Stimulated activated CD4-positive, alpha-beta T cell treated with anti-CD3 and anti-CD28 coated beads, TNF-alpha, amount 100 ng/mL, for 1 hour (primary cell): ENCODE results near the gene CHMP3.
"Not testable (repeated sequence)": the region's sequence is repeated elsewhere in the genome, so short reads cannot be mapped to it uniquely, and the experiment has no call there.

Experiments used
- DNase-seq, 3 donors: peaks; one replicate each; pipeline ENCODE4 v3.0.0-alpha.2; 2020; ENCODE audit warnings: low read depth in 3 of 3, low spot score in 1 of 3

Gene CHMP3

DNA sequence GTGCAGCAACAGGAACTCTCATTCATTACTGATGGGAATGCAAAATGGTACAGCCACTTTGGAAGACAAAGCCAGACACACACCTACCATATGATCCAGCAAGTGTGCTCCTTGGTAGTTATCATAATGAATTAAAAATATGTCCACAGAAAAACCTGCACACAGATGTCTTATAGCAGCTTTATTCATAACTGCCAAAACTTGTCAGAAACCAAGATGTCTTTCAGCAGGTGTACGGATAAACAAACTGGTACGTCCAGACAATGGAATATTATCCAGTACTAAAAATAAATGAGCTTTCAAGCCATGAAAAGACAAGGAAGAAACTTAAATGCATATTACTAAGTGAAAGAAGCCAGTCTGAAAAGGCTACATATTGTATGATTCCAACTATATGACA lies 50.4 kb downstream of the CHMP3 start:
- DNase-seq = no peak

DNA sequence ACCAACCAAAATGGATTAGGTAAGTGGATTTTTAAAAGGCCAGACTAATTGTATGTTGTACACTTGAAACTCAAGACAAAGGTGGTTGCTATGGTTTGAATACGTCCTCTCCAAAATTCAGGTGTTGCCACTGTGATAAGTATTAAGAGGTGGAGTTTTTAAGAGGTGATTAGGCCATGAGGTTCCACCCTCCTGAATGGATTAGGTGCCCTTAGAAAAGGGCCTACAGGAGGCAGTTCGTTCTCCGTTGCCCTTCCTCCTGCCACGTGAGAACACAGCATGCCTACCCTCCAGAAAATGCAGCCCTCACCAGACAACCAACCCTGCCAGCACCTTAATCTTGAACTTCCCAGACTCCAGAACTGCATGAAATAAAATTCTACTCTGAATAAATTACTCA lies 51.2 kb downstream of the CHMP3 start:
- no peak for DNase-seq

DNA sequence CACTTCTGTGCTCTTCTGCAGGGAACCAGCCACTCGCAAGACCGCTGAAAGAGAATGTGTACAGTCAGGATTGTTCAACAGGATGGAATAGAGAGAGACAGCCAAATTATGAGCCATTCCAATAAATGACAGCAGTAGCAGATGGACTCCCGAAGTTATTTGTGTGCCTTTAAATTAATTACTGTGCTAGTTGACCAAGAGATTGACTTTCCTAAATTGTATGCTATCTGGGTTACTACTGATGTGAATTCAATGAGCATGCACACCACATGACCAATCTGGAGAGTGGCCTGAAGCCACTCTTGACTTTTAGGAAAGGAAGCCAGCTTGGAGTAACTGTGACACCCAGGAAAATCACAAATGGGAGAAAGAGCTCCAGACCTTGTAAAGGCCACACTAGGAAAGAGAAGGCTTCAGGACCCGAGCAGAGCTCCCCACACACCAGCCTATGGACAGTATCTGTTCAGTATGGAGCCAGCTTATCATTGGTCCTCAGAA lies 52.8 kb downstream of the CHMP3 start:
- no peak for DNase-seq

DNA sequence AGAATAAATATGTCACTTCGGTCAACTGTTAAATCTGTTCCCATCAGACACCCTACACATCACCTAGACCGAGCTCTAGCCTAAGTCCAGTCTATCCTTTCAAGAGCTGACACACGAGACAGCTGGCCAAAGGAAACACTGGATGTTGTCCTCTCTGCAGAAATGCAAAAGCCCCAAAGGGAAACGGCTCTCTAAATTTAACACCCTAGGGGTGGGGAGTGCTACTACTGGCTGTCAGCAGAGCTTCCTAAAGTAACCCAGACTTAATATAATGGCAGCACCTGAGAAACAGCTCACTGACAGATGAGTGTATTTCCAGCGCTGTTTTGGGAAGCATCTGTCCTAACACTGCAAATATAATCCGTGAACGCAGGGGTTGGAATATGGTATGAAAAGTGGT lies 55.6 kb downstream of the CHMP3 start:
- DNase-seq = no peak

DNA sequence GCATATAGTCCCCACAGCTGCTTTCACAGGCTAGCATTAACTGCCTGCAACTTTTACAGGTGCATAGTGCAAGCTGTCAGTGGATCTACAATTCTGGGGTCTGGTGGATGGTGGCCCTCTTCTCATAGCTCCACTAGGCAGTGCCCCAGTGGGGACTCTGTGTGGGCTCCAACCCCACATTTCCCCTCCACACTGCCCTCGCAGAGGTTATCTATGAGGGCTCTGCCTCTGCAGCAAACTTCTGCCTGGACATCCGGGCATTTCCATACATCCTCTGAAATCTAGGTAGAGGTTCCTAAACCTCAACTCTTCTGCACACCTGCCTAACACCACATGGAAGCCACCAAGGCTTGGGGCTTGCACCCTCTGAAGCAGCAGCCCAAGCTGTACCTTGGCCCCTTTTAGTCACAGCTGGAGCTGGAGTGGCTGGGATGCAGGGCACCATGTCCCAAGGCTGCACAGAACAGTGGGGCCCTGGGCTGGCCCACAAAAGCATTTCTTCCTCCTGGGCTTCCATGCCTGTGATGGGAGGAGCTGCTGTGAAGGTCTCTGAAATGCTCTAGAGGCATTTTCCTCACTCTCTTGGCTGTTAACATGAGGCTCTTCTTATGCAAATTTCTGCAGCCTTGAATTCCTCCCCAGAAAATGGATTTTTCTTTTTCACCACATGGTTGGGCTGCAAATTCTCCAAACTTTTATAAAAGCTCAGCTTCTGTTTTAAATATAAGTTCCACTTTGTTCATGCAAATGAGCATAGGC lies 62.7 kb downstream of the CHMP3 start:
- no peak for DNase-seq

DNA sequence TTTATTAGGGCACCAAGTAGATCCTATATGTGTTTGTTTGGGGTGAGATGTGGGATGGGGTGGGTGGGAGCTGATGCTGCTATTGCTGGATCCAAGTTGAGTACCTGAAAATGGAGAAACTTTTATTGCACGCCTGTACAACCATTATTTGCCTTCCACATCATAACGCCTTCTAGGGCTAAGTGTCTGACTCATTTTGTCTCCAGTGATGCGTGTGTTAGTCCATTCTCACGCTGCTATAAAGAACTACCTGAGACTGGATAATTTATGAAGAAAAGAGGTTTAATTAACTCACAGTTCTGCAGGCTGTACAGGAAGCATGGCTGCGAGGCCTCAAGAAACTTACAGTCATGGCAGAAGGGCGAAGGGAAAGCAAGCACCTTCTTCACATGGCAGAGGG lies 63.9 kb downstream of the CHMP3 start:
- no peak for DNase-seq

DNA sequence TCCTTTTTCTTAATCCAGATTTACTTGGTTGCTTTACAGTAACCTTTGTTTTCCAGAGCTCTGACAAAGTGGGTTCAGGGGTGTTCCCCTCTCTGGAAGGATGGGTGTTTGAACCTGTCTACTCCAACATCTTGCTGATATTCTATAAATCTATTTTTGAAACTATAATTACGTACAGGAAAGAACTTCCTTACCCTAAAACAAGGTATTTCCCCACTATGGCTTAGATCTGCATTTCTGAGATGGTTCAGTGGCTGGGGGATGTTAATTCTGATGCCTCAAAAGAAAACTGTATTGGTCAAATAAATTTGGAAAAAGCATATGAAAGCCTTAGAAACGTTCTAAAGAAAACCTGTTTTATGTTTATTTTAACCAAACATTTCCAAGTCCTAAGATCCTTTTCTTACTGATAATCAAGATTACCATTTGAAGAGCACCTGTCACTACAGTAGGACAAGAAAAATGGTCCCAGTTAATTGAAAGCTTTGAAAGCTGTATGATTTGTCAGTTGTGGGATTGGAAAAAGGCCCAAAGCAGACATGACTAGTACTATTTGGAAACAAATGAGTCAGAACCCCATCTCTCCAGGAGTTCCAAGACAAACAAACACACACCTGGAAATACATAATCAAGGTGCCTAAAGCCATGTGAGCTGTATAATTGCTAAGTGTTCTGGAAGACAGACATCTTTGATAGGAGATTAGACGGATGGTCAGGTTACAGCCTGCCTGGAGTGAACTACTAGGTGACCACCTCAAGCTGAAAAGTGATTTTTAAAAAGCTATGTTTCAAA lies 64.6 kb downstream of the CHMP3 start:
- no peak for DNase-seq

DNA sequence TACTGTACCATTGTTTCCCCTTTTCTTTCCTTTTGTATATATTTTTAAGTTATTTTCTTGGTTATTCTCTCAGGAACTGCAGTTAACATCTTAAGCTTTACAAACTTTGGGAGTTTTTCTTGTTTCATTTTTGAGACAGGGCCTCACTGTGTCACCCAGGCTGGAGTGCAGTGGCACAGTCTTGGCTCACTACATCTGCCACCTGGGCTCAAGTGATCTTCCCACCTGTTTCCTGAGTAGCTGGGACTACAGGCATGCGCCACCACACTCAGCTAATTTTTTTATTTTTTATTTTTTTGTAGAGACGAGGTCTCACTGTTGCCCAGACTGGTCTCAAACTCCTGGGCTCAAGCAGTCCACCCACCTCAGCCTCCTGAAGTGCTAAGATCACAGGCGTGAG lies 66.9 kb downstream of the CHMP3 start:
- not testable (repeated sequence) for DNase-seq

DNA sequence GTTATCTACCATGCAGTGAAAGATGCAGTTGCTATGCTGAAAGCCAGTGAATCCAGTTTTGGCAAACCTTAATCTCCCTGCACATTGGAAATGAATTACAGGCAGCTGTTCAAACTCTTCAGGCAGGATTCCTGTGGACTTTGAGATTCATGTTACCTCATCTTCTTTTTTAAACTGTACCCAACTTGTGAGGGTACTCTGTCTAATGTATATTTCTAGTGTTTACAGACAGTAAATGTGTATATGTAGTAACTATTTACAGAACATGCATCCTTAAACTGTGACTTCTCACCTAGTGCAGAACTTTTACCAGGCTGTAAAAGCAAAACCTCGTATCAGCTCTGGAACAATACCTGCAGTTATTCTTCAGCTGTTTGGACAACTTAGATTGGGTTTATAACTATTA lies 71.2 kb downstream of the CHMP3 start:
- no peak for DNase-seq

DNA sequence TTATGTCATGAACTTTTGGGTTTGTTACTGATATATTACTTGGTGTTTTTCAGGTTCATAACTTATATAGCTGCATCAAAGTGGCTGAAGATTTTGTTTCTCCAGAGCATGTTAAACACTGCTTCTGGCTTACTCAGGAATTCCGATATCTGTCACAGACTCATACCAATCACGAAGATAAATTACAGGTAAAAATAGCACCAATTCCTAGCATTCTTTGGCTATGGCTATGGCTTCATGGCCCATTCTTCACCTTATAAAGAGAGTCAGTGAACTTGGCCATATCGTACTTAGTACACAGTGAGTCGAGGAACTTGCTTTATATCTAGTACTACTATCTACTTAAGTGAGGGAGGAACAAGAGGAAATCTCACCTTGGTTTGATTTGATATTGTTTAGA lies 72.2 kb downstream of the CHMP3 start:
- no peak for DNase-seq

DNA sequence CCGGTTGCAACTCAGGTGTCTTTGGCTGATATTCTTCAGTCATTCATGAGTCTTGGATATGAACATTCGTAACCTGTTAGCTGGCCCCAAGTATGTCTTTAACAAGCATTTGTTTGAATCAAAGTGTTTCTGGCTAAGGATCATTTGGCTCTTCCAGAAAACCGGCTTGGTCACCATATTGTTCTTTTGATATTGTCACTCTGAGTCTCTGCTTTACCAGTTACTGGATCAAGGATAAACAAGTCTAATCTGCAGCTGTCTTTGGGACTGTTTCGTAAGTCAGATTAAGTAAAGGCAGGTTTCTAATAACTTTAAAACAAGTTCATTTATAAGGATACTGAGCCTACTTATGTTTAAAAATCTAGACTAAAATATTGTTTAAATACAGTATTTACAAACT lies 73.0 kb downstream of the CHMP3 start:
- DNase-seq = no peak

DNA sequence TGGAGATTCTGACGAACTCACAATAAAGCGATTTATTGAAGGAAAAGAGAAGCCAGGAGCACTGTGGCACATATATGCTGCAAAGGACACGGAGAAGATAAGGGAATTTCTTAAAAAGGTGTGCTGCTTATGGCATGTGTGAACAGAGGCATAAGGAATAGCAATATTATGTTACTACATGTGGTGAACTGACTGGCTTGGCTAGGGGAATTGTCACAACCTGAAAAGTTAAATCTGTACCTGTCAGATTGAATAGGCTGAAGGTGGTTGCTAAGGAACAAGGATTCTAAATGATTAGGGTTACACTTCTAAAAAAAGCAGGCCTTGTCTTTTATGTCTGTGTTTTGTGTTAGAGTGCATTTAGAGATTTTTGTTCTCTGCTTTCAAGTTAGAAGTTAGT lies 73.7 kb downstream of the CHMP3 start:
- DNase-seq = no peak

DNA sequence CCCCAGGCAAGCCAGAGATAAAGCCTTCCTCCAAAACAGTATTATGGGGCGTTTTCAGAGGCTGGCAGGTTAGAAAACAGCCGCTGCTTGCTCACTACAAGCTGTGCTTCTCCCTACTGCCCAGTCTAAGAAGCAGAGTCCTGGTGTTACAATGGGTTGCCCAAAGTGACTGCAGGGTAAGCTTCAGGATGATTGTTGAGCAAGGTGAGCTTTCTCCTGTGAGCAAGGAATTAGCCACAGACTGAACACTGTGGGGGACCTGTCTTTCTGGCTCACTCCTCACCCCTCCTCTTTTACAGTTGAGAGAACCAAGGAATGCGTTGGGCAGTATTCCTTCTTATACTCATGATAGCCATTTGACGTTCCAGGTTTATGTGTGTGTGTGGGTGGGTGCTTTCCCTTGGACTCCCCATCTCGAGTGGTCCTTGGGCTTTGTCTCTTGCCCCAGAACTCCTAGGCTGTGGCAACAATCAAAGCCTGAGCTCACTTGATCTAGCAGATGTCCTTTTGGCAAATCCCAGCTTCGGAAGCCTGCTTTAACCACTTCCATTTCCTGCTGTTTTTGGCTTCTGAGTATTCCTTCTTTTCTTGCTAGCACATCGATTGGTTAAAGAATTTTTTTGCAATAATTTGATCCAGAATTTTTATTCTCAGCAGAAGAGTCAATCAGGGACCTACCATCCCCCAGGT lies 74.5 kb downstream of the CHMP3 start:
- DNase-seq = no peak

DNA sequence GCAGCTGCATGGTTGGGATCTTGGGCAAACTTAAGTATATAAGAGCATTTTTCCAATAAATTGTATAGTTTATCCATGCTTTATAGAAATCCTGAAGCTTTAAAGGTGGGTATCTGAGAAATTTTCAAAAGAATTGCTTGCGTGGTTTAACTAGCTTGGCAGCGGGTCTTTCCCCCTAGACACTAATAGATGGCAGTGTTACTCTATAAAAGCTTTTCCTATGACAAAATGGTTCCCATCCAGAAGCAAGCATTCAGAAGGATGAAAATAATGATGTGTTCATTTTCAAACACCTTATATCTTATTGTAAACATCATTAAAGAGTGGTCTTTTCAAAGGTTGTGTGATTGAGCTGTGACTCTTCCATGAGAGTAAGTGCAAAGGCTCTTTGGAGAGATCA lies 76.2 kb downstream of the CHMP3 start:
- DNase-seq = no peak

DNA sequence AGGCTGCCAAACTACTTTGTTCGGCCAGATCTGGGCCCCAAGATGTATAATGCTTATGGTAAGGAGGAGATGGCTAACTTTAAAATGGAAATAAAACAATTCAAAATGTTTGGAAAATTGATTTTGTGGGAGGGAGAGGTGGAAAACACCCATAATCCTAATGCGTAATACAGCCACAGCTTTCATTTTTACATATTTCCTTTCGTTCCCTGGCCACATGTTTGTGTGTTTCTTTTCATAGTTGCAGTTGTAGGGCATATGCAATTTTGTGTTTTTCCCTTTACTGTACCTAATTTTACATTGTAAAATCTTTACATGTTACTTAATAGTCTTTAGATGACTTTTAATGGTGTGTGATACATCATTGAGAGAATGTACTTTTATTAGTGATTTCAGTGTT lies 77.4 kb downstream of the CHMP3 start:
- no peak for DNase-seq

DNA sequence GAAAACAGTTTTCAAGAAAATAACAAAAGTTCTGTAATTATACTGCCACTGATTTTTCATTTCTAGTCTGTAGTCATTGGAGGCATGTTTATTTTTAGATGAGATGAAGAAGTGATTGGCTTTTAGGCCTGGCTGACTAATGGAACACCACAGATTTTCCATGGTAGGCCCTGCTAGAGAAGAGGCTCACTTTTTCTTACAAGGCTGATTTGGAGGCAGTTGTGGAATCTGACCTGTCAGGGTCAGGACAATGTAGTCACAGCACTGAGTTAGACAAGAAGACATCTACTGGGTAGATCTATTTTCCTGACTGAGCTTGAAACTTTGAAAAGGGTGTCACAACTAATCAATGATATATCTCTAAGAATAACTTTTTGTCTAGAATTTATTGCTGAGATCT lies 78.1 kb downstream of the CHMP3 start:
- DNase-seq = no peak

DNA sequence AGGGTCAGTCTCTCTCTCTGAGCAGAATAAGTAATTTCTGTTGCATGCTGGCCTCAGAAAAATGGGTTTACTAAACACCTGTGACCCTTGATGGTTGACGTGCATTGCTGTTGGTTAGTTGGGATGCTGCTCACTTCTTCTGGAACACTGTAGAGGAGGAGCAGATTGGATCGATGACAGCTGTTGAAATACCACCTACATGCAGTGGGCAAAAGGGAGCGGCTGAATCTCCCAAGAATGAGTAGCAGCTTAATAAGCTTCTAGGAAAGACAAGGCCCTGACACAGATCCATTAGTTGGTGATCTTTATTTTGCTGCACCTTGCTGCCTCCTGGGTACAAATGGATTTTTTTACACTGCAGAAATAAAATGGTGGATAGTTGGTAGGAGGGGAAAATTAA lies 78.9 kb downstream of the CHMP3 start:
- DNase-seq = no peak

DNA sequence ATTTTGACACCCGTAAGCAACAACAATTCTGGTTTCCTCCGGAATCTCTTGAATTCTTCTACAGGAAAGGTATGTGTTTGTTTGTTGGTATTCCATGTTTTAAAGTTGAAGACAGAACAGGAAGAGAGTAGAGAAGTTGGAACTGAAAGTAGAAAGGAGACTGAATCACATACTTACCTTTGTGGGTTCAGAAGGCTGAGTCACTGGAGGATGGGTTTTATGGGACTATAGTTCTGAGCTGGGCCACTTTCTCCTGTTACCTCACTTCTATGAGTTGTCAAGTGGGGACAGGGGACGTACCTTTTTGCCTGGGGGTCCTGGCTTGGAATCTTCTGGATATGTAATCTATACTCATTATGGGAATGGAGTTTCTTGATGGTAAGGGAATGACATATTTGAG lies 81.2 kb downstream of the CHMP3 start:
- no peak for DNase-seq

DNA sequence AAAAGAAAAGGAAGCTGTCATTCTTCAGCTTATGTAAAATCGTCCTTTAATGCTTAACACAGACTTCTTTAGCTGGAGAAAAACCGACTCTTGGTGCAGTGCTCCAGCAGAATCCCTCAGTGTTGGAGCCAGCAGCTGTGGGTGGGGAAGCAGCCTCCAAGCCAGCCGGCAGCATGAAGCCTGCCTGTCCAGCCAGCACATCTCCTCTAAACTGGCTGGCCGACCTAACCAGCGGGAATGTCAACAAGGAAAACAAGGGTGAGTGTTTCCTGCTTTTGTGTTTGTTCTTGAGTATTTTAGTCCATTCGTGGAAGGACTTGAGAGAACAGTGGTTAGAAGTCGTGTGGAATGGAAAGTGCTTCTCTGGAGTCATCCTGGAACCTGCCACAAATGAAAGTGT lies 83.1 kb downstream of the CHMP3 start:
- DNase-seq = no peak

DNA sequence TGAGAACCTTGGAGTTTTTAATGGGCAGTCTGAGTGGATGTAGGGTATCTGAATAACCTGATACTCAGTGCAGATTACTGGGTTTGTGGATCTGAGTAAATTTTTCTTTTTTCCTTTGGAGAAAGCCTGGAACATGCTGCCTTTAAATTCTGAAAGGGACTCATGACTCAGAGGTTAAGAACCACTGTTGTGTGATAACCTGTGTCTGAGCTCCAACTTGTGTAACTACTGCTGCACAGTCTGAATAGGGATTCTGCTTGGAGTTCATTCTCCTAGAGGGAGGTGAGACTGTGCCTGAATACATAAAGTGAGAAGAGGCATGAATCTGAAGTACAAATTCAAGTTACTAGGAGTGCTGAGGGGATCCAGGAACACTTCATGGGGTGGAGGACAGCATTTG lies 85.9 kb downstream of the CHMP3 start:
- DNase-seq = no peak

DNA sequence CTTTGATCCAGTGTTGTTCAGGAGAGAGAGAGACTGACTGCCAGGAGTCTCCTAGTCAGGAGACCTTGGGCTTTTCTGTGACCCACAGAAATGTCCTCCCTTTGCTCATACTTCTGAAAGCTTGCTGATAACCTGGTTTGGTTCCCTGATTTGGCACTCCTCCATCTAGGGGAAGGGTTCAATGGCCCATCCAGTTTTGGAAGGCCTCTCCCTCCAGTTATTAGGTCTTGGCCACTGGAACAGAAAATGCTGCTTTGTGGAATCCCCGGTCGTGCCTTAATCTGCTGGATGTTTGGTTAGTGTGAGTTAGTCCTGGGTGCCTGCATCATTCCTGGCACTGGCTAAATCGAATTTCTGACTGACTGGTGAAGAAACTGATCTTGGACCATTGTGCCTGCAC lies 86.3 kb downstream of the CHMP3 start:
- DNase-seq = no peak

DNA sequence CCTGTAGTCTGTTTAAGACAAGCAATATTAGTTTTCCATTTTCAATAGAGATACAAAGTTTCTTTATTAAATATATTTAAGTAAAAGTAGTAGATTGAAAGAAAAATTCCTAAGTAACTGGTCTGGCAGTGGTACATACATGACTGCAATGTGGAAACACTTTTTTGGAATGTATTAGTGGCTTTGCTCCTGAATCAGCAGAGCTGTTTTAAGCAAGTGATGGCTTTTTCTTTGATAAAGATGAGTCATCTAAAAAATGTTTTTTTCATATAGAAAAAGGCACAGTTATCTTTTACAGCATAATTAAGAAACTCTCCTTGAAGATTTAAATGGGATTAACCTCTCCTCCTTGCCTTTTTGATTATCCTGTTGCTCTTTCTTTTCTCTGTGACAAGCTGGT lies 87.2 kb downstream of the CHMP3 start:
- DNase-seq = no peak
